ENCODE data around the gene MRM1. TPM values are rescaled to one million over a fixed set of nuclear protein-coding genes. Genes with fewer than 3 reads are reported as not detected.

Gene MRM1
- total RNA-seq, 2 donors from 2014 or later, result 7.3 to 7.9 TPM

- no peaks in the 10 kb centered on the region for H3K9me3 ChIP-seq
- WGBS, 2 donors, result 33 to 43% methylated on average over 9 of the region's 9 CpGs
- no peaks in the 10 kb centered on the region for H3K27me3 ChIP-seq
- ATAC-seq (no peak), DNase-seq (no peak)
- no peak overlapping the region for H3K27ac ChIP-seq
- no peak for TF ChIP-seq POLR2A (IDR thresholded peaks at IDR 0.05)
- TF ChIP-seq, protein P1, sequence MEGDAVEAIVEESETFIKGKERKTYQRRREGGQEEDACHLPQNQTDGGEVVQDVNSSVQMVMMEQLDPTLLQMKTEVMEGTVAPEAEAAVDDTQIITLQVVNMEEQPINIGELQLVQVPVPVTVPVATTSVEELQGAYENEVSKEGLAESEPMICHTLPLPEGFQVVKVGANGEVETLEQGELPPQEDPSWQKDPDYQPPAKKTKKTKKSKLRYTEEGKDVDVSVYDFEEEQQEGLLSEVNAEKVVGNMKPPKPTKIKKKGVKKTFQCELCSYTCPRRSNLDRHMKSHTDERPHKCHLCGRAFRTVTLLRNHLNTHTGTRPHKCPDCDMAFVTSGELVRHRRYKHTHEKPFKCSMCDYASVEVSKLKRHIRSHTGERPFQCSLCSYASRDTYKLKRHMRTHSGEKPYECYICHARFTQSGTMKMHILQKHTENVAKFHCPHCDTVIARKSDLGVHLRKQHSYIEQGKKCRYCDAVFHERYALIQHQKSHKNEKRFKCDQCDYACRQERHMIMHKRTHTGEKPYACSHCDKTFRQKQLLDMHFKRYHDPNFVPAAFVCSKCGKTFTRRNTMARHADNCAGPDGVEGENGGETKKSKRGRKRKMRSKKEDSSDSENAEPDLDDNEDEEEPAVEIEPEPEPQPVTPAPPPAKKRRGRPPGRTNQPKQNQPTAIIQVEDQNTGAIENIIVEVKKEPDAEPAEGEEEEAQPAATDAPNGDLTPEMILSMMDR (IDR thresholded peaks at IDR 0.05), result no peak
- H3K36me3 ChIP-seq (replicated peaks in 1 of 2; ENCODE audit: insufficient read depth in 1 of 2, low read depth in 2 of 2), result no peaks in the 10 kb centered on the region
- intact Hi-C loops (cut with DNase I), result no loop called here
- H3K4me1 ChIP-seq, result no peaks in the 10 kb centered on the region
- H3K4me3 ChIP-seq, result no peak overlapping the region
Observed at GRCh38 chr17:36650096-36650775, 48.9 kb downstream of the MRM1 start.

- no peak for DNase-seq
- 68 to 70% methylated on average over 2 to 3 of the region's 3 CpGs for WGBS, 2 donors
- no peak for ATAC-seq
- H3K9me3 ChIP-seq, result no peaks in the 10 kb centered on the region
- no peak overlapping the region for H3K27ac ChIP-seq
- intact Hi-C loops (cut with DNase I), result no loop called here
- H3K27me3 ChIP-seq, result no peaks in the 10 kb centered on the region
- no peaks in the 10 kb centered on the region for H3K36me3 ChIP-seq (replicated peaks in 1 of 2; ENCODE audit: insufficient read depth in 1 of 2, low read depth in 2 of 2)
- TF ChIP-seq, protein P1 (IDR thresholded peaks at IDR 0.05), result no peak
- no peak for TF ChIP-seq POLR2A (IDR thresholded peaks at IDR 0.05)
- H3K4me1 ChIP-seq, result peaks cover 8% of the 10 kb centered on the region
- H3K4me3 ChIP-seq, result no peak overlapping the region
Observed at GRCh38 chr17:36653374-36653773, 52.0 kb downstream of the MRM1 start.

DNA sequence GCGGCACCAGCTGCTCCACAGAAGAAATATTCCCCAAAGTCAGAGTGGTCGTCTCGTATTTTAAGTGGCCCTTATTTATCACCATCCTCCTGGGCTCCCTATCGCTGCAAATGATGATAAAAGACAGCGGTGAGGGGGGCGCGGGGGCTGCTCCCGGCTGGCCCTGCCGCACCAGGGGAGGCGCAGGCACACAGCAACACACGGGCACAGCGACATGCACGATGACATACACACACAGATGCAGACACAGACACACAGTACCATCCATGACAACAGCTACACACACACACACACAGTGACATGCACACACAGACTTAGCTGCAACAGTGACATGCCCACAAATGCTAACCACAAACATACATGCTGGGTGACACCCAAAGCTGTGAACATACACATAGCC, 52.5 kb downstream of the MRM1 start:
- DNase-seq (no peak), ATAC-seq (no peak)
- no peaks in the 10 kb centered on the region for H3K36me3 ChIP-seq (replicated peaks in 1 of 2; ENCODE audit: insufficient read depth in 1 of 2, low read depth in 2 of 2)
- TF ChIP-seq, protein P1 (IDR thresholded peaks at IDR 0.05), result no peak
- no peak for TF ChIP-seq POLR2A (IDR thresholded peaks at IDR 0.05)
- 54% methylated on average over 3 to 13 of the region's 13 CpGs for WGBS, 2 donors
- no peaks in the 10 kb centered on the region for H3K27me3 ChIP-seq
- H3K27ac ChIP-seq, result no peak overlapping the region
- H3K4me3 ChIP-seq, result no peak overlapping the region
- H3K4me1 ChIP-seq, result peaks cover 8% of the 10 kb centered on the region
- intact Hi-C loops (cut with DNase I), result no loop called here
- H3K9me3 ChIP-seq, result no peaks in the 10 kb centered on the region

GRCh38 chr17:36655726-36656125, 54.3 kb downstream of the MRM1 start:
- DNase-seq, result no peak
- ATAC-seq, result no peak
- H3K27me3 ChIP-seq, result no peaks in the 10 kb centered on the region
- TF ChIP-seq, protein P1 (IDR thresholded peaks at IDR 0.05), result no peak
- TF ChIP-seq POLR2A (IDR thresholded peaks at IDR 0.05), result no peak
- no peaks in the 10 kb centered on the region for H3K9me3 ChIP-seq
- 84 to 88% methylated on average over 7 of the region's 7 CpGs for WGBS, 2 donors
- no peak overlapping the region for H3K27ac ChIP-seq
- intact Hi-C loops (cut with DNase I), result no loop called here
- H3K36me3 ChIP-seq (replicated peaks in 1 of 2; ENCODE audit: insufficient read depth in 1 of 2, low read depth in 2 of 2), result no peaks in the 10 kb centered on the region
- no peak overlapping the region for H3K4me3 ChIP-seq
- H3K4me1 ChIP-seq, result peaks cover 8% of the 10 kb centered on the region

DNA sequence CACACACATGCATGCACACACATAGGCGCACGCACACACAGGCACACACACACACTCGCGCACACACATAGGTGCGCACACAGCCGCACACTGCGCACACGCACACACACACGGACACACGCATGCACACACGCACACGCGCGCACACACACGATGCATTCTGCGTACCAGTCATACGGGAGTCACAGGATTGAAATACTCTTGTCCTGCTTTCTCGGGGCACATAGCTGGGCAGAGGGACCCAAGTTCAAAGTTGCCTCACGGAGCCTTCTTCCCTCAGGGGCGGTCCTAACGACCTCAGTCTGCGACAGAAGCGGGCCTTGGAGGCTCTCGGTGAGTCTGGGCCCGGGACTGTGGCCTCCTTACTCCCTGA, 56.0 kb downstream of the MRM1 start:
- H3K36me3 ChIP-seq (replicated peaks in 1 of 2; ENCODE audit: insufficient read depth in 1 of 2, low read depth in 2 of 2), result no peaks in the 10 kb centered on the region
- DNase-seq (no peak), ATAC-seq (no peak)
- intact Hi-C loops (cut with DNase I), result no loop called here
- no peaks in the 10 kb centered on the region for H3K27me3 ChIP-seq
- no peak overlapping the region for H3K27ac ChIP-seq
- no peaks in the 10 kb centered on the region for H3K9me3 ChIP-seq
- 56 to 58% methylated on average over 23 to 24 of the region's 25 CpGs for WGBS, 2 donors
- TF ChIP-seq POLR2A (IDR thresholded peaks at IDR 0.05), result no peak
- TF ChIP-seq, protein P1 (IDR thresholded peaks at IDR 0.05), result no peak
- no peak overlapping the region for H3K4me3 ChIP-seq
- H3K4me1 ChIP-seq, result peaks cover 8% of the 10 kb centered on the region
